Panc1 (cell line): Measurements from ENCODE around the gene ZNF683. TPM values are rescaled to one million over a fixed set of nuclear protein-coding genes. Genes with fewer than 3 reads are reported as not detected.

Experiments used
- ATAC-seq: fragments of 200-7000 bp; cut with Tn5 transposase; 2 replicates; pipeline ENCODE4 v1.9.1; 2020; ENCODE audit warnings: mild to moderate bottlenecking, moderate library complexity
- BruUV-seq: library from RNA; stranded (reverse); fragments of 400-500 nt; replicated peaks from 2 replicates; lab custom pipeline; 2021; lab: Mats Ljungman, UMichigan
- CTCF ChIA-PET: fragments of 300-600 bp; sonication (Branson Sonifier 250); formaldehyde crosslinking; loops from one replicate; lab custom pipeline; 2022; ENCODE audit warnings: antibody characterized with exemption; lab: Charles Lee
- POLR2A ChIA-PET: fragments of 300-600 bp; sonication (Branson Sonifier 250); formaldehyde crosslinking; loops from one replicate; lab custom pipeline; 2022; ENCODE audit warnings: antibody characterized with exemption; lab: Charles Lee
- DNase-seq: peaks from one replicate; pipeline ENCODE4 v3.0.0-alpha.2; 2010; ENCODE audit warnings: low read depth, low spot score
- H3K27ac ChIP-seq: 2 replicates; pipeline ENCODE4 v1.5.1; 2011; ENCODE audit warnings: mild to moderate bottlenecking, low read length, inconsistent platforms
- H3K27me3 ChIP-seq: fragments of 200-500 bp; sonication (Bioruptor generic); 2 replicates; pipeline ENCODE4 v1.6.0; 2014; ENCODE audit warnings: low read length, inconsistent platforms; ENCODE audit not compliant: control insufficient read depth, insufficient read depth
- H3K36me3 ChIP-seq: fragments of 200-500 bp; sonication (Bioruptor generic); 2 replicates; pipeline ENCODE4 v1.5.1; 2014; ENCODE audit warnings: inconsistent platforms, mild to moderate bottlenecking, low read length, moderate library complexity; ENCODE audit not compliant: control insufficient read depth, insufficient read depth
- H3K4me1 ChIP-seq: 2 replicates; pipeline ENCODE4 v1.5.1; 2011; ENCODE audit warnings: inconsistent platforms, mild to moderate bottlenecking, low read length, moderate library complexity; ENCODE audit not compliant: control insufficient read depth, insufficient read depth
- H3K4me3 ChIP-seq, 2 experiments: 2 replicates each; pipeline ENCODE4 v1.5.1; 2011 to 2012; ENCODE audit warnings: low read depth in 2 of 2, low read length in 2 of 2, mild to moderate bottlenecking in 2 of 2, inconsistent platforms in 1 of 2, moderate library complexity in 1 of 2
- H3K9me3 ChIP-seq: fragments of 200-500 bp; sonication (Bioruptor generic); 2 replicates; pipeline ENCODE4 v1.5.1; 2014; ENCODE audit warnings: low read depth, mild to moderate bottlenecking, inconsistent platforms, low read length, moderate library complexity; ENCODE audit not compliant: control insufficient read depth, insufficient read depth
- POLR2AphosphoS5 ChIP-seq: IDR thresholded peaks from 2 replicates; pipeline ENCODE4 v1.6.1; 2012; ENCODE audit warnings: mild to moderate bottlenecking, low read depth, low read length, moderate library complexity
- SIN3A ChIP-seq: IDR thresholded peaks from 2 replicates; pipeline ENCODE4 v1.6.1; 2012; ENCODE audit warnings: low read depth, mild to moderate bottlenecking, low read length, moderate library complexity, borderline replicate concordance; ENCODE audit not compliant: insufficient read depth
- TCF7L2 ChIP-seq: IDR thresholded peaks from 2 replicates; pipeline ENCODE4 v1.6.1; 2011; ENCODE audit warnings: mild to moderate bottlenecking, low read depth, low read length, inconsistent platforms
- in situ Hi-C: cut with HindIII; loops from 2 replicates; pipeline ENCODE4 v1.10.0; 2016; ENCODE audit warnings: low sequenced_read_pairs, low pct_unique_long_range_greater_than_20kb
- intact Hi-C: fragments of 100-400 bp; cut with micrococcal nuclease; formaldehyde crosslinking; loops from one replicate; pipeline ENCODE4 v1.10.0; 2022; ENCODE audit not compliant: unreplicated experiment
- total RNA-seq: library from RNA; stranded (reverse); gene quantifications from one replicate; pipeline ENCODE4 v1.2.1, GENCODE V29; 2021; ENCODE audit not compliant: unreplicated experiment
- TF ChIP-seq, protein P1 (sequence below), 2 experiments: IDR thresholded peaks; 2 replicates each; pipeline ENCODE4 v1.6.1; 2011 to 2012; ENCODE audit warnings: low read depth in 2 of 2, control low read depth in 1 of 2, low read length in 1 of 2, mild to moderate bottlenecking in 1 of 2, moderate library complexity in 1 of 2; ENCODE audit not compliant: insufficient read depth in 1 of 2
- TF ChIP-seq, protein P2 (sequence below): fragments of 450-650 bp; IDR thresholded peaks from 2 replicates; pipeline ENCODE4 v1.5.1; 2017; ENCODE audit warnings: mild to moderate bottlenecking

The ZNF683 gene
- total RNA-seq, 1 experiment from 2014 or later: not detected

- no peaks in the 10 kb centered on the region for H3K36me3 ChIP-seq
- in situ Hi-C loops: no loop called here
- peaks cover 8% of the 10 kb centered on the region for H3K4me1 ChIP-seq
- BruUV-seq: no TSS peak
- no peaks in the 10 kb centered on the region for H3K9me3 ChIP-seq
- 0 out of 2 replicates have a peak, but pooled peaks cover 2% of the 10 kb centered on the region for H3K27me3 ChIP-seq
- ChIA-PET CTCF (no interaction called here), POLR2A (no interaction called here)
- DNase-seq (no peak), ATAC-seq (no peak)
- TF ChIP-seq TCF7L2 (no peak), POLR2AphosphoS5 (no peak), SIN3A (no peak)
- TF ChIP-seq, protein P1, sequence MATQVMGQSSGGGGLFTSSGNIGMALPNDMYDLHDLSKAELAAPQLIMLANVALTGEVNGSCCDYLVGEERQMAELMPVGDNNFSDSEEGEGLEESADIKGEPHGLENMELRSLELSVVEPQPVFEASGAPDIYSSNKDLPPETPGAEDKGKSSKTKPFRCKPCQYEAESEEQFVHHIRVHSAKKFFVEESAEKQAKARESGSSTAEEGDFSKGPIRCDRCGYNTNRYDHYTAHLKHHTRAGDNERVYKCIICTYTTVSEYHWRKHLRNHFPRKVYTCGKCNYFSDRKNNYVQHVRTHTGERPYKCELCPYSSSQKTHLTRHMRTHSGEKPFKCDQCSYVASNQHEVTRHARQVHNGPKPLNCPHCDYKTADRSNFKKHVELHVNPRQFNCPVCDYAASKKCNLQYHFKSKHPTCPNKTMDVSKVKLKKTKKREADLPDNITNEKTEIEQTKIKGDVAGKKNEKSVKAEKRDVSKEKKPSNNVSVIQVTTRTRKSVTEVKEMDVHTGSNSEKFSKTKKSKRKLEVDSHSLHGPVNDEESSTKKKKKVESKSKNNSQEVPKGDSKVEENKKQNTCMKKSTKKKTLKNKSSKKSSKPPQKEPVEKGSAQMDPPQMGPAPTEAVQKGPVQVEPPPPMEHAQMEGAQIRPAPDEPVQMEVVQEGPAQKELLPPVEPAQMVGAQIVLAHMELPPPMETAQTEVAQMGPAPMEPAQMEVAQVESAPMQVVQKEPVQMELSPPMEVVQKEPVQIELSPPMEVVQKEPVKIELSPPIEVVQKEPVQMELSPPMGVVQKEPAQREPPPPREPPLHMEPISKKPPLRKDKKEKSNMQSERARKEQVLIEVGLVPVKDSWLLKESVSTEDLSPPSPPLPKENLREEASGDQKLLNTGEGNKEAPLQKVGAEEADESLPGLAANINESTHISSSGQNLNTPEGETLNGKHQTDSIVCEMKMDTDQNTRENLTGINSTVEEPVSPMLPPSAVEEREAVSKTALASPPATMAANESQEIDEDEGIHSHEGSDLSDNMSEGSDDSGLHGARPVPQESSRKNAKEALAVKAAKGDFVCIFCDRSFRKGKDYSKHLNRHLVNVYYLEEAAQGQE (IDR thresholded peaks at IDR 0.05; ENCODE audit: insufficient read depth in 1 of 2, low read depth in 2 of 2, low read length in 1 of 2): no peak
- TF ChIP-seq, protein P2, sequence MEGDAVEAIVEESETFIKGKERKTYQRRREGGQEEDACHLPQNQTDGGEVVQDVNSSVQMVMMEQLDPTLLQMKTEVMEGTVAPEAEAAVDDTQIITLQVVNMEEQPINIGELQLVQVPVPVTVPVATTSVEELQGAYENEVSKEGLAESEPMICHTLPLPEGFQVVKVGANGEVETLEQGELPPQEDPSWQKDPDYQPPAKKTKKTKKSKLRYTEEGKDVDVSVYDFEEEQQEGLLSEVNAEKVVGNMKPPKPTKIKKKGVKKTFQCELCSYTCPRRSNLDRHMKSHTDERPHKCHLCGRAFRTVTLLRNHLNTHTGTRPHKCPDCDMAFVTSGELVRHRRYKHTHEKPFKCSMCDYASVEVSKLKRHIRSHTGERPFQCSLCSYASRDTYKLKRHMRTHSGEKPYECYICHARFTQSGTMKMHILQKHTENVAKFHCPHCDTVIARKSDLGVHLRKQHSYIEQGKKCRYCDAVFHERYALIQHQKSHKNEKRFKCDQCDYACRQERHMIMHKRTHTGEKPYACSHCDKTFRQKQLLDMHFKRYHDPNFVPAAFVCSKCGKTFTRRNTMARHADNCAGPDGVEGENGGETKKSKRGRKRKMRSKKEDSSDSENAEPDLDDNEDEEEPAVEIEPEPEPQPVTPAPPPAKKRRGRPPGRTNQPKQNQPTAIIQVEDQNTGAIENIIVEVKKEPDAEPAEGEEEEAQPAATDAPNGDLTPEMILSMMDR: no peak
- intact Hi-C loops: no loop called here
- no peak overlapping the region for H3K4me3 ChIP-seq
- H3K27ac ChIP-seq: no peak overlapping the region
Observed at GRCh38 chr1:26412180-26412840, 39.8 kb upstream of the ZNF683 start.

DNA sequence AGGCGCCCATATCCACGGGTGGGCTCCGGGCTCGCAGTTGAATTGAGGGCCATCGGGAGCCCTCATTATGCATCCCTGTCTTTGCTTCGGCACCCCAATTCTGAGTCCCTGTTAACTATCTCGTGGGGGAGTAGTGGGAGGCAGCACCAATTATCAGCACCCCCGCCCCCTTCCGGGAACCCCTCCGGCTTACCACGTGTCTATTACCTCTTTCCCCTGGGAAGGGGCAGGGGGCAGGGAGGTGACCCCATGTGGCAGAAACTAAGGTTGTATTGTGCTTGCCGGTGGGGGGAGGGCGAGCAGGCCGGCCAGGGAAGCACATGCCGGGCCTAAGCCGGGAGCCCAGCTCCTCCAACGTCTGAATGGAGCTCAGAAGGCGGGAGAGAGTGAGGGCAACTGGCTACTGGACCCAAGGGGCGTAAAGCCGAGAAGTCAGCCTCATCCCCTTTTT is 39.1 kb upstream of the ZNF683 start:
- in situ Hi-C loops: no loop called here
- no peak for ATAC-seq
- Histone ChIP-seq H3K4me1 (peaks cover 8% of the 10 kb centered on the region), H3K27me3 (0 out of 2 replicates have a peak, but pooled peaks cover 2% of the 10 kb centered on the region), H3K27ac (no peak overlapping the region), H3K9me3 (no peaks in the 10 kb centered on the region), H3K4me3 (no peak overlapping the region), H3K36me3 (no peaks in the 10 kb centered on the region)
- ChIA-PET CTCF (no interaction called here), POLR2A (no interaction called here)
- no TSS peak for BruUV-seq
- TF ChIP-seq, protein P1 (IDR thresholded peaks at IDR 0.05; ENCODE audit: insufficient read depth in 1 of 2, low read depth in 2 of 2, low read length in 1 of 2): no peak
- TF ChIP-seq, protein P2: no peak
- TF ChIP-seq SIN3A (no peak), POLR2AphosphoS5 (no peak), TCF7L2 (no peak)
- intact Hi-C loops: no loop called here
- no peak for DNase-seq
